AG10803 (cell line): Measurements from ENCODE around the gene GP1BB.

Experiments used
- DNase-seq: peaks from one replicate; pipeline ENCODE4 v3.0.0; 2010; ENCODE audit warnings: low read depth
- H3K4me3 ChIP-seq: 2 replicates; pipeline ENCODE4 v1.5.1; 2011; ENCODE audit warnings: mild to moderate bottlenecking, low read length, control low read depth
- TF ChIP-seq, protein P1 (sequence below): conservative IDR thresholded peaks from 2 replicates; pipeline ENCODE4 v1.5.1; 2011; ENCODE audit warnings: mild to moderate bottlenecking, low read length, control low read depth, inconsistent platforms

GP1BB gene

DNA sequence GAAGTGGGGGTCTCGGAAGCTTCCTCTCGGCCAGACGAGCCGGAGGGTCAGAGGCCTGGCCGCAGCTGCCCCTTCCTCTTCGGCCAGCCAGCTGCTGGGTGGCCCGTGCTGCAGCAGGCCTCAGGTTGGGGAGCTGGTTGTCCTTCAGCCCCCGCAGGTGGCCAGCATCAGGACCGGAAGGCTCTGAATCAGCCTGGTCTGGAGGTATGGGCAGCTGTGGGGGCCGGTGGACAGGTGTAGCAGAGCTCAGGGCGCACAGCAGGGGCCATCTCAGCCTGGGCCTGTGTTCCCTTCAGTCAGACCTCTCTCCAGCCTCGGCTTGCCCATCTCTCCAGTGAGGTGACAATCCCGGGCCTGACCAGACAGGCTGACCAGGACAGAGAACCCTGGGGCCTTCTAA lies 23.4 kb downstream of the GP1BB start:
- DNase-seq, result no peak
- TF ChIP-seq, protein P1, sequence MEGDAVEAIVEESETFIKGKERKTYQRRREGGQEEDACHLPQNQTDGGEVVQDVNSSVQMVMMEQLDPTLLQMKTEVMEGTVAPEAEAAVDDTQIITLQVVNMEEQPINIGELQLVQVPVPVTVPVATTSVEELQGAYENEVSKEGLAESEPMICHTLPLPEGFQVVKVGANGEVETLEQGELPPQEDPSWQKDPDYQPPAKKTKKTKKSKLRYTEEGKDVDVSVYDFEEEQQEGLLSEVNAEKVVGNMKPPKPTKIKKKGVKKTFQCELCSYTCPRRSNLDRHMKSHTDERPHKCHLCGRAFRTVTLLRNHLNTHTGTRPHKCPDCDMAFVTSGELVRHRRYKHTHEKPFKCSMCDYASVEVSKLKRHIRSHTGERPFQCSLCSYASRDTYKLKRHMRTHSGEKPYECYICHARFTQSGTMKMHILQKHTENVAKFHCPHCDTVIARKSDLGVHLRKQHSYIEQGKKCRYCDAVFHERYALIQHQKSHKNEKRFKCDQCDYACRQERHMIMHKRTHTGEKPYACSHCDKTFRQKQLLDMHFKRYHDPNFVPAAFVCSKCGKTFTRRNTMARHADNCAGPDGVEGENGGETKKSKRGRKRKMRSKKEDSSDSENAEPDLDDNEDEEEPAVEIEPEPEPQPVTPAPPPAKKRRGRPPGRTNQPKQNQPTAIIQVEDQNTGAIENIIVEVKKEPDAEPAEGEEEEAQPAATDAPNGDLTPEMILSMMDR, result no peak
- H3K4me3 ChIP-seq, result no peak overlapping the region

DNA sequence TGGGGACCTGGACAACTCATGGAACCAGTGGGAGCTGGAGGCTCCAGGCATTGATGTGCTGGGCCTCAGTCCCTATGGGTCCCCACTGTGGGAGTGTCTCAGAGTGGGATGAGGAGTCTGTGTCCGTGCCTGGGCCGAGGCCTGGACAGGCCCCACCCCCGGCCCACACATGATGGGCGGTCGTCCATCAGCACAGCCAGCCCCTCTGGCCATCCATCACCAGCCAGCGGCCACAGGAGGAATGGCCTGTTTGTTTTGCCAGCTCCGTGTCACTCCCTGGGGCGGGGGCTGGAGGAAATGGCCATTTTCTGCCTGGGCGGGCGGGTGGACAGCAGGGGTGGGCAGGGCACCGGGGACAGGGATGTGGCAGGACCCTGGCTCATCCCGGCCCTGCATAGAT lies 24.2 kb downstream of the GP1BB start:
- TF ChIP-seq, protein P1, result no peak
- no peak for DNase-seq
- no peak overlapping the region for H3K4me3 ChIP-seq

DNA sequence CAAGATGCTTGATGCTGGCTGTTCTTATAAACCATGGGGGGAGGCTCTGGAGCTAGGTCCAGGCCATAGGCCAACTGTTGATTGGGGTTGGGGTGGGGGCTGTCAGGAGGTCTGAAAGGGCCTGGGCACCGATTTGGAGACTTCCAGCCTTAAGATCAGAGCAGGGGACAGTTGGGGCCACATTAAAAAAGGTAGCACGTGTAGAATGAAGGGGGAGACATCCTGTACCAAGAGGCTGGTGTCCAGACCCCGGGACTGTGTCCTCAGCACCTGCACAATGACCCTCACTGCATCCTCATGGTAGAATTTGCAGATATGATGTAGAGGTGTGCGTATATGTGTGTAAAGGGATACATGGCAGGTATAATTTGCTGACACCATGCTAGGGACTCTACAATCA lies 24.8 kb downstream of the GP1BB start:
- H3K4me3 ChIP-seq, result no peak overlapping the region
- DNase-seq, result no peak
- TF ChIP-seq, protein P1, result no peak

DNA sequence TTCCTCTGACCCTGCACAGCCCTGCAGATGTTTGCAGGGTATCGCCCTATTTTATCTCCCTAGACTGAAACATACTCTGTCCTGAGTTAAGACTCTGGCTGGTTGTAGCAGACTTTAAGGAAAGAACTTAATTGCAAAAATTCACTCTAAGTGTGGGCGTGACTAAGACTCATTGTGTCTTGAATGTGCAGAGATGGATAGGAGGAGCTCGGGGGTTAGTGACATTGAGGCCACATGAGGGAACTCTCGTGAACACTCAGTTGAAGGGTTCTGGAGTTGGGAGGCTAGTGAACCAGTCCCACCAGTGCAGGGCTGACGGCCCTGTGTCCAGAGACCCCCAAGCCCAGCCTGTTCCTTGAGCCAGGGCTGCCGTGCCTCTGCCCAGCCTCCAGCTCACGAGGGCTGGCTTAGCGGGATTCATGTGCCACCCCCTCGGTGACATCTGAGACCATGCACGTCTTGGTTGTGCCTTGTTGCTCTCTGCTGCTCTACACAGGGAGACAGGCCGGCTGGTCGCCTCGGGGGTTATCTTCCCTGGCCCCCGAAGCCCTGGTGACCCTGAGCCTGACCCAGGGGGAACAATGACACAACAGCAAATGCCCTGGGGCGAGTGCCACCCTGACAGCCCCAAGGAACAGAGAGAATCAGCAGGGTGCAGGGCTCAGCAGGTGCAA lies 25.8 kb downstream of the GP1BB start:
- TF ChIP-seq, protein P1, result no peak
- no peak for DNase-seq
- no peak overlapping the region for H3K4me3 ChIP-seq

DNA sequence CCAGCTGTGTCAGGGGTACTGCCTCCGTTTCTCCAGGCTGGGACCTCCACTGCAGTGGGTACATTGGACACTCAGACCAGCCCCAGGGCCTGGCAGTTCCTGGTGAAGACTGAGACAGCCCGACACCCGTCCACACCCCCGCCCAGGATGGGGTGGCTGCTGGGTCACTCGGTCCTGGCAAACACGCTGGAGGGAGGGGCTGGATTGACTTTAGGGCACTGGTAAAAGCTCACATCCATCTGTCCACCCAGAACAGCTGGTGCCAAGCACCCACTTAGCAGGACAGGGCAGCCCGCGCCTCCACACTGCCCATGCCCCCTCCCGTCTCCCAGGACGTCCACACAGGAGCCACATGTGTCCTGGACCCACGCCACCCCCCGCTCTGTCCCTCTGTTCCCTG lies 26.5 kb downstream of the GP1BB start:
- no peak for DNase-seq
- TF ChIP-seq, protein P1, result no peak
- no peak overlapping the region for H3K4me3 ChIP-seq

DNA sequence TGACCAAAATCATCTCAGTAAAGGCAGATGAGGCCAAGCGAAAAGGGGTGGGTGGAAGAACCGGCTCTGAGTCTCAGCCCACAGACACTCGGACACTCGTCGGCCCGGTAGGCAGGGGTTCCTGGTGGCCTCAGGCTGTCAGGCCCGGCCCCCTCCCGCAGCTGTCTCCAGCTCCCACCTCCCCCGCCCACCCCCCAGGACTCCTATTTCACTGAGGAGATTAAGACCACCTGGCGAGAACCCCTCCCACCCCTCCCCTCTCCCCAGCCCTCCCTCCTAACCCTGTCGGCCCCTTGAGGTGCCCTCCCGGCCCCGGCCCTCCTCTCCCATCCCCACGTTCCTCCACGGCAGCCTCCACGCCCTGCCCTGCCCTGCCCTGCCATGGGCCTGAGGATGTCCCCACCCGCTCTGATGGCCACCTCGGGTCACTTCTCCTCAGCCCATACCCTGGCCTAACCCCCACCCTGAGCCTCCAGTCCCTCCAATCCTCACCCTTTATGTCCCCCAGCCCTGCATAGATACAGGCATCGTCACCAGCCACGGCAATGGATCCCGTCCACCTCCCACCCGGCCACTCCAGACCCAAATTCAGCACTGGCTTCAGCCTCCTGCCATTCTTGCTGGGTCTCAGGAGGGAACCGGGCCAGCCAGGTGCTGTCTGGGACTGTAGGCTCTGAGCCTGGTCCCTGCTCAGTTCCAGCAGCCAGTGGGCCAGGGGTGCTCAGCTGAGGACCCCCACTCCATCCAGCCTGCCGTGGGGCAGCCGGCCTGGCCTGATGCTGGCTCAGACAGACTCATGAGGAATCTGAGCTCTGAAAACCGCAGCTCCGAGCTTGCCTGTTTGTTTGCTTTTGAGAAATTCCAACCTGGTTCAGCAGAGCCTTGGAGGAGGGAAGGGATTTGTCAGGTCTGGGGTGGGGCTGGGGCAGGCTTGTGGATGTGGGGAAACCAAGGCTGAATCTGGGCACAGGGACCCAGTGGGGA lies 27.5 kb downstream of the GP1BB start:
- TF ChIP-seq, protein P1, result no peak
- no peak overlapping the region for H3K4me3 ChIP-seq
- peak; percentile 30 for DNase-seq
